HCT116 (cell line): Measurements from ENCODE around the gene MYO1F. TPM values are rescaled to one million over a fixed set of nuclear protein-coding genes. Genes with fewer than 3 reads are reported as not detected.

ENCODE experiments used
- ATAC-seq: fragments of 200-7000 bp; cut with Tn5 transposase; 2 replicates; pipeline ENCODE4 v1.9.1; 2020; ENCODE audit warnings: mild to moderate bottlenecking, moderate library complexity
- BruUV-seq: library from RNA; stranded (reverse); fragments of 400-500 nt; replicated peaks from 2 replicates; lab custom pipeline; 2021; lab: Mats Ljungman, UMichigan
- CTCF ChIA-PET: fragments of 300-600 bp; sonication (Branson Sonifier 250); formaldehyde crosslinking; loops from one replicate; lab custom pipeline; 2021; ENCODE audit warnings: antibody characterized with exemption; lab: Charles Lee
- POLR2A ChIA-PET: fragments of 300-600, 350-600 bp; sonication (Branson Sonifier 250); formaldehyde crosslinking; loops from one replicate; lab custom pipeline; 2021; ENCODE audit warnings: antibody characterized with exemption; lab: Charles Lee
- RAD21 ChIA-PET, 2 experiments: fragments of 300-600 bp; sonication (Branson Sonifier 250); formaldehyde crosslinking; loops; one replicate each; lab custom pipeline; 2023; ENCODE audit warnings: low total read pairs in 2 of 2; ENCODE audit not compliant: uncharacterized antibody in 2 of 2, unreplicated experiment in 2 of 2, low non-redundant PET in 1 of 2; lab: Charles Lee
- DNase-seq: peaks from one replicate; pipeline ENCODE4 v3.0.0-alpha.2; 2010; ENCODE audit warnings: low read depth, low spot score
- H2AFZ ChIP-seq: fragments of 200-600 bp; shearing (Covaris generic), sonication (generic); 2 replicates; pipeline ENCODE4 v1.6.1; 2017; ENCODE audit warnings: low read depth, mixed run types, mixed read lengths, antibody characterized with exemption, low read length; ENCODE audit not compliant: poor library complexity, severe bottlenecking
- H3K27ac ChIP-seq: 2 replicates; pipeline ENCODE4 v1.5.1; 2012; ENCODE audit warnings: low read depth, low read length
- H3K27me3 ChIP-seq: fragments of 200-600 bp; sonication (generic); 2 replicates; pipeline ENCODE4 v1.6.1; 2016; ENCODE audit warnings: mixed run types, low read length, mixed read lengths; ENCODE audit not compliant: insufficient read depth
- H3K36me3 ChIP-seq, 2 experiments: fragments of 200-500 bp in 1 of 2; fragments of 200-600 bp in 1 of 2; sonication (Bioruptor generic) in 1 of 2; sonication (generic) in 1 of 2; 2 replicates each; pipeline versions ENCODE4 v1.5.1 to v1.6.1; 2014 to 2016; ENCODE audit warnings: low read length in 2 of 2, inconsistent platforms in 1 of 2, mixed read lengths in 1 of 2, mixed run types in 1 of 2; ENCODE audit not compliant: insufficient read depth in 2 of 2, control insufficient read depth in 1 of 2
- H3K4me1 ChIP-seq, 2 experiments: fragments of 200-600 bp in 1 of 2; sonication (generic) in 1 of 2; 2 replicates each; pipeline versions ENCODE4 v1.5.1 to v1.6.1; 2012 to 2017; ENCODE audit warnings: low read length in 2 of 2, inconsistent platforms in 1 of 2, mild to moderate bottlenecking in 1 of 2, mixed read lengths in 1 of 2, mixed run types in 1 of 2, moderate library complexity in 1 of 2; ENCODE audit not compliant: insufficient read depth in 2 of 2, control insufficient read depth in 1 of 2
- H3K4me2 ChIP-seq: fragments of 200-600 bp; sonication (generic); 2 replicates; pipeline ENCODE4 v1.6.1; 2017; ENCODE audit warnings: mixed run types, low read length, mixed read lengths
- H3K4me3 ChIP-seq, 2 experiments: fragments of 200-600 bp in 1 of 2; sonication (generic) in 1 of 2; replicated peaks in 1 of 2; 2 replicates each; pipeline ENCODE4 v1.5.1; 2011 to 2016; ENCODE audit warnings: low read length in 2 of 2, control low read depth in 1 of 2, low read depth in 1 of 2, mild to moderate bottlenecking in 1 of 2, mixed read lengths in 1 of 2, mixed run types in 1 of 2
- H3K79me2 ChIP-seq: fragments of 200-600 bp; sonication (generic); 2 replicates; pipeline ENCODE4 v1.6.1; 2017; ENCODE audit warnings: mild to moderate bottlenecking, mixed run types, low read length, moderate library complexity, mixed read lengths; ENCODE audit not compliant: insufficient read depth
- H3K9ac ChIP-seq: fragments of 200-600 bp; sonication (generic); 2 replicates; pipeline ENCODE4 v1.6.1; 2016; ENCODE audit warnings: low read length, mixed read lengths
- H3K9me2 ChIP-seq: fragments of 200-600 bp; sonication (generic), shearing (Covaris generic); 2 replicates; pipeline ENCODE4 v1.6.1; 2017; ENCODE audit warnings: mixed run types, mild to moderate bottlenecking, moderate library complexity; ENCODE audit not compliant: insufficient read depth
- H3K9me3 ChIP-seq, 2 experiments: fragments of 200-500 bp in 1 of 2; fragments of 200-600 bp in 1 of 2; sonication (Bioruptor generic) in 1 of 2; sonication (generic) in 1 of 2; 2 replicates each; pipeline ENCODE4 v1.6.1; 2014 to 2017; ENCODE audit warnings: low read length in 2 of 2, mixed read lengths in 2 of 2, inconsistent platforms in 1 of 2, low read depth in 1 of 2, mild to moderate bottlenecking in 1 of 2, mixed run types in 1 of 2, moderate library complexity in 1 of 2; ENCODE audit not compliant: control insufficient read depth in 1 of 2, insufficient read depth in 1 of 2
- H4K20me1 ChIP-seq: fragments of 200-600 bp; sonication (generic), shearing (Covaris generic); 2 replicates; pipeline ENCODE4 v1.6.1; 2017; ENCODE audit warnings: mixed run types, mild to moderate bottlenecking, moderate library complexity; ENCODE audit not compliant: insufficient read depth
- CEBPB ChIP-seq: IDR thresholded peaks from 2 replicates; pipeline ENCODE4 v1.6.1; 2012; ENCODE audit warnings: low read depth
- EGR1 ChIP-seq: IDR thresholded peaks from 2 replicates; pipeline ENCODE4 v1.6.1; 2012; ENCODE audit warnings: low read depth
- EZH2 ChIP-seq: fragments of 200-600 bp; sonication (generic); IDR thresholded peaks from 2 replicates; pipeline ENCODE4 v1.6.1; 2017; ENCODE audit warnings: antibody characterized with exemption, mixed run types
- FOSL1 ChIP-seq: IDR thresholded peaks from 2 replicates; pipeline ENCODE4 v1.6.1; 2012; ENCODE audit warnings: low read depth
- JUND ChIP-seq: IDR thresholded peaks from 2 replicates; pipeline ENCODE4 v1.6.1; 2012
- POLR2A ChIP-seq: IDR thresholded peaks from 2 replicates; pipeline ENCODE4 v1.7.0; 2011; ENCODE audit warnings: borderline replicate concordance; ENCODE audit not compliant: insufficient read depth, insufficient read length; ENCODE audit errors: extremely low read depth
- POLR2AphosphoS5 ChIP-seq: IDR thresholded peaks from 2 replicates; pipeline ENCODE4 v1.6.1; 2011; ENCODE audit warnings: mild to moderate bottlenecking, low read depth, low read length, moderate library complexity
- RAD21 ChIP-seq: IDR thresholded peaks from 2 replicates; pipeline ENCODE4 v1.6.1; 2012; ENCODE audit warnings: low read depth, mild to moderate bottlenecking
- SIN3A ChIP-seq: IDR thresholded peaks from 2 replicates; pipeline ENCODE4 v1.6.1; 2012; ENCODE audit warnings: low read depth
- SP1 ChIP-seq: IDR thresholded peaks from 2 replicates; pipeline ENCODE4 v1.6.1; 2012; ENCODE audit warnings: low read depth
- SRF ChIP-seq: IDR thresholded peaks from 2 replicates; pipeline ENCODE4 v1.6.1; 2012; ENCODE audit warnings: low read depth
- TCF7L2 ChIP-seq: IDR thresholded peaks from 2 replicates; pipeline ENCODE4 v1.7.0; 2011; ENCODE audit warnings: borderline replicate concordance, inconsistent platforms; ENCODE audit not compliant: insufficient read depth, insufficient read length; ENCODE audit errors: extremely low read depth
- YY1 ChIP-seq: IDR thresholded peaks from 2 replicates; pipeline ENCODE4 v1.6.1; 2011; ENCODE audit warnings: low read length, low read depth, moderate library complexity, mild to moderate bottlenecking; ENCODE audit not compliant: insufficient replicate concordance; ENCODE audit errors: extremely low read depth
- ZFX ChIP-seq: fragments of 450-650 bp; IDR thresholded peaks from 2 replicates; pipeline ENCODE4 v1.6.1; 2017
- intact Hi-C: fragments of 100-400 bp; cut with micrococcal nuclease; formaldehyde crosslinking; loops from 2 replicates; pipeline ENCODE4 v1.10.0; 2022
- total RNA-seq: library from RNA; stranded (reverse); gene quantifications from one replicate; pipeline ENCODE4 v1.2.1, GENCODE V29; 2021; ENCODE audit not compliant: unreplicated experiment
- TF ChIP-seq, protein P1 (sequence below), 3 experiments: fragments of 200-600 bp in 1 of 3; sonication (generic) in 1 of 3; IDR thresholded peaks in 2 of 3; conservative IDR thresholded peaks in 1 of 3; 2 replicates each; pipeline ENCODE4 v1.5.1; 2012 to 2017; ENCODE audit warnings: low read depth in 2 of 3, low read length in 2 of 3, antibody characterized with exemption in 1 of 3, borderline replicate concordance in 1 of 3, control low read depth in 1 of 3, mild to moderate bottlenecking in 1 of 3, mixed read lengths in 1 of 3, mixed run types in 1 of 3, moderate library complexity in 1 of 3; ENCODE audit not compliant: insufficient read depth in 1 of 3

MYO1F gene
- total RNA-seq, 1 experiment from 2014 or later: 0.39 TPM

DNA sequence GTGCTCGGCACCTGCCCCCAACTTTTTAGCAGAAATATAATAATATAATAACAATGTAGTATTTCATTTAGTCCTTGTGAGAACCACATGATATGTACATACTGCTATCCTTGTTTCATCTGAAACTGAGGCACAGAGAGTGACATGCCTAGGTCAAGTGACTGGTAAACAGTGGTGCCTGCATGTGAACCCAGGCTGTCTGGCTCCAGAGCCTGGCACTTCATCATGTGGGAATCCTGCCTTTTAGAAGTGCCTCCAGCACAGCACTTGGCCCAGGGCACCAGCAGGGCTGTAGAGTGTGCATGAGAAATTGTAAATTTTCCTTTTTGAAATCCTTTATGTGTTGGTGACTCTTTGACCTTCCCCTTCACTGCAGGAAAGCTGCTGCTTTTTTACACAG lies 102.2 kb downstream of the MYO1F start:
- no peaks in the 10 kb centered on the region for H3K9me2 ChIP-seq
- ChIA-PET RAD21 (no interaction called here), CTCF (no interaction called here), POLR2A (no interaction called here)
- no peak overlapping the region for H3K4me3 ChIP-seq
- BruUV-seq: no TSS peak
- intact Hi-C loops: no loop called here
- H3K27me3 ChIP-seq: no peaks in the 10 kb centered on the region
- H4K20me1 ChIP-seq: no peaks in the 10 kb centered on the region; the same call in 1 of the 2 replicates
- no peak overlapping the region for H3K9ac ChIP-seq
- DNase-seq: no peak
- ATAC-seq: no peak
- peaks cover 63 to 76% of the 10 kb centered on the region in 2 experiments for H3K36me3 ChIP-seq
- no peak overlapping the region for H2AFZ ChIP-seq
- TF ChIP-seq SRF: no peak
- no peak for TF ChIP-seq RAD21
- no peak for TF ChIP-seq ZFX
- TF ChIP-seq FOSL1: no peak
- no peak for TF ChIP-seq EGR1
- no peak for TF ChIP-seq POLR2AphosphoS5
- no peak for TF ChIP-seq YY1
- TF ChIP-seq TCF7L2: no peak
- no peak for TF ChIP-seq CEBPB
- TF ChIP-seq EZH2: no peak
- TF ChIP-seq, all 23 proteins: peak for 0
- Histone ChIP-seq H3K27ac (no peak overlapping the region), H3K79me2 (peaks cover 98% of the 10 kb centered on the region), H3K9me3 (no peaks in the 10 kb centered on the region), H3K4me1 (no peaks in the 10 kb centered on the region), H3K4me2 (no peak overlapping the region)

DNA sequence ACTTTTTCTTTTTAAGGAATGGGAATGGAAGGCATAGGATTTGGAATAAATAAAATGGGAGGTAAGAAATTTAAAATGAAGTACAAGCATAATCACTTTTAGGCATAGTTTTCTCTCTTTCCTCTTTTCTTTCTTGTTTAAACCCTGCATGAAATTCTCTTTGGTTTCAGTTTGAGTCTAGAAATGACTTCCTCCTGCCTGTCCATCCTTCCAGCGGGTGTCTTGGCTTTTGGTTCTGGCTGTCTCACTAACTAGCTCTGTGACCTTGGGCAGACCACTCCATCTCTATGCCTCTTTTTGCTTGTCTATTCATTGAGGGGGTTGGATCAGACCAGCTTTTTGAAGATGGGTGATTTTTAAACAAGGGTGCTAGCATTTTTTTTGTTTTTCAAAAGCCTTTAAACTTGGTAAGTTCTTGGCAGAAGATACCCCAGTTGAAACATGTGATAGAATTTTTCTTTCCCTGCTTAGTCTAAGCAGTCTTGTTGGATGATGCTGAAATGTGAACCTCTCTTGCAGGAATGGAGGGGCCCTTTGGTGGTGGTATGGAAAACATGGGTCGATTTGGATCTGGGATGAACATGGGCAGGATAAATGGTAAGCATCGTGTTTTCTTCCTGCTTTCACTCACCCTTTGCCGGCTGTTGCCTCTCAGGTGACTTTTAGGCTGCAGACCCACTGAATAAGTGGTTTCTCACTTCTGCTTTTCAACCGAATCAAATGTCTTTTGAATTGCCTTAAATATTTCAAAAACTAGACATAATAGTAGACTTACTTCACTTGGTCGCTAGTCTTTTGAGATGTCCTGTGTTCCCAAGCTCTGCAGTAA lies 103.4 kb downstream of the MYO1F start:
- ATAC-seq: no peak
- Histone ChIP-seq H3K27ac (no peak overlapping the region), H4K20me1 (no peaks in the 10 kb centered on the region; the same call in 1 of the 2 replicates), H3K27me3 (no peaks in the 10 kb centered on the region), H3K4me2 (no peak overlapping the region), H3K9ac (no peak overlapping the region), H3K4me3 (no peak overlapping the region), H3K79me2 (peaks cover 98% of the 10 kb centered on the region), H2AFZ (no peak overlapping the region), H3K9me3 (no peaks in the 10 kb centered on the region), H3K36me3 (peaks cover 71 to 82% of the 10 kb centered on the region in 2 experiments), H3K9me2 (no peaks in the 10 kb centered on the region), H3K4me1 (no peaks in the 10 kb centered on the region)
- CTCF ChIA-PET: no interaction called here
- RAD21 ChIA-PET: no interaction called here
- no peak for TF ChIP-seq TCF7L2
- TF ChIP-seq SP1: no peak
- TF ChIP-seq POLR2A: no peak
- TF ChIP-seq, protein P1, sequence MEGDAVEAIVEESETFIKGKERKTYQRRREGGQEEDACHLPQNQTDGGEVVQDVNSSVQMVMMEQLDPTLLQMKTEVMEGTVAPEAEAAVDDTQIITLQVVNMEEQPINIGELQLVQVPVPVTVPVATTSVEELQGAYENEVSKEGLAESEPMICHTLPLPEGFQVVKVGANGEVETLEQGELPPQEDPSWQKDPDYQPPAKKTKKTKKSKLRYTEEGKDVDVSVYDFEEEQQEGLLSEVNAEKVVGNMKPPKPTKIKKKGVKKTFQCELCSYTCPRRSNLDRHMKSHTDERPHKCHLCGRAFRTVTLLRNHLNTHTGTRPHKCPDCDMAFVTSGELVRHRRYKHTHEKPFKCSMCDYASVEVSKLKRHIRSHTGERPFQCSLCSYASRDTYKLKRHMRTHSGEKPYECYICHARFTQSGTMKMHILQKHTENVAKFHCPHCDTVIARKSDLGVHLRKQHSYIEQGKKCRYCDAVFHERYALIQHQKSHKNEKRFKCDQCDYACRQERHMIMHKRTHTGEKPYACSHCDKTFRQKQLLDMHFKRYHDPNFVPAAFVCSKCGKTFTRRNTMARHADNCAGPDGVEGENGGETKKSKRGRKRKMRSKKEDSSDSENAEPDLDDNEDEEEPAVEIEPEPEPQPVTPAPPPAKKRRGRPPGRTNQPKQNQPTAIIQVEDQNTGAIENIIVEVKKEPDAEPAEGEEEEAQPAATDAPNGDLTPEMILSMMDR (IDR thresholded peaks at IDR 0.05 in 2 of 3, conservative IDR thresholded peaks at IDR 0.05 in 1 of 3; ENCODE audit: borderline replicate concordance in 1 of 3, insufficient read depth in 1 of 3, low read depth in 2 of 3, low read length in 2 of 3): no peak
- no peak for TF ChIP-seq RAD21
- TF ChIP-seq JUND: no peak
- no peak for TF ChIP-seq SIN3A
- intact Hi-C loops: no loop called here
- DNase-seq: no peak
- POLR2A ChIA-PET: no interaction called here
- BruUV-seq: no TSS peak
